Esophagus squamous epithelium (tissue), 5 donors: Measurements from ENCODE around the gene FBXW11. TPM values are rescaled to one million over a fixed set of nuclear protein-coding genes. Genes with fewer than 3 reads are reported as not detected.

Source experiments
- DNase-seq: peaks from one replicate; lab custom pipeline; 2025; lab: John Stamatoyannopoulos, UW
- H3K27ac ChIP-seq, 4 donors: fragments of 200-600 bp; sonication (generic); one replicate each; pipeline ENCODE4 v1.5.1; 2016 to 2019; ENCODE audit warnings: mild to moderate bottlenecking in 1 of 4
- H3K27me3 ChIP-seq, 4 donors: fragments of 200-600 bp; sonication (generic); 1 replicate in 3 of 4; 2 replicates in 1 of 4; pipeline versions ENCODE4 v1.5.1 to v1.6.0; 2017 to 2021; ENCODE audit warnings: antibody characterized with exemption in 1 of 4
- H3K36me3 ChIP-seq, 3 donors: fragments of 200-600 bp; sonication (generic); one replicate each; pipeline ENCODE4 v1.5.1; 2016 to 2019
- H3K4me1 ChIP-seq, 3 donors: fragments of 200-600 bp; sonication (generic); one replicate each; pipeline ENCODE4 v1.5.1; 2017 to 2019
- H3K4me3 ChIP-seq, 4 donors: fragments of 200-600 bp; sonication (generic); 1 replicate in 3 of 4; 2 replicates in 1 of 4; pipeline ENCODE4 v1.5.1; 2016 to 2019; ENCODE audit warnings: mild to moderate bottlenecking in 2 of 4, moderate library complexity in 1 of 4
- H3K9me3 ChIP-seq, 3 donors: fragments of 200-600 bp; sonication (generic); one replicate each; pipeline ENCODE4 v1.5.1; 2016 to 2019
- POLR2A ChIP-seq, 4 donors: fragments of 450-650 bp; IDR thresholded peaks; one replicate each; pipeline ENCODE4 v1.6.1; 2017; ENCODE audit warnings: antibody characterized with exemption in 4 of 4, mild to moderate bottlenecking in 4 of 4, moderate library complexity in 3 of 4
- WGBS, 2 donors: methylation state at CpG; one replicate each; pipeline ENCODE4 v1.1.5; 2018; 5-methylcytosine and 5-hydroxymethylcytosine counted together
- intact Hi-C: fragments of 100-400 bp; cut with DNase I; formaldehyde crosslinking; loops from one replicate; pipeline ENCODE4 v1.15.0; 2022
- total RNA-seq, 4 donors: library from RNA; depleted of rRNA; stranded (reverse); fragments of >200 nt; gene quantifications; one replicate each; pipeline ENCODE4 v1.1.0, GENCODE V29; 2016
- TF ChIP-seq, protein P1 (sequence below), 6 experiments: fragments of 450-650 bp in 4 of 6; fragments of 200-600 bp in 2 of 6; sonication (generic) in 2 of 6; IDR thresholded peaks; one replicate each; pipeline ENCODE4 v1.5.1; 2016 to 2019; ENCODE audit warnings: antibody characterized with exemption in 6 of 6, mild to moderate bottlenecking in 4 of 6, moderate library complexity in 4 of 6
- donor health status: DM: yes; HTN: yes; CAD: no.

The FBXW11 gene
- total RNA-seq, 4 donors from 2014 or later, result 43.5 to 63.2 (median 49.0) TPM

GRCh38 chr5:171906066-171906570, 100.3 kb downstream of the FBXW11 start:
- no peak for DNase-seq
- Histone ChIP-seq H3K4me3 (no peak overlapping the region), H3K9me3 (no peaks in the 10 kb centered on the region), H3K4me1 (peaks cover 0 to 3% (median 0%) of the 10 kb centered on the region in 3 donors), H3K36me3 (peaks cover 0 to 23% (median 4%) of the 10 kb centered on the region in 3 donors), H3K27me3 (no peaks in the 10 kb centered on the region), H3K27ac (no peak overlapping the region)
- 37 to 52% methylated on average over 4 of the region's 4 CpGs for WGBS, 2 donors
- TF ChIP-seq POLR2A (IDR thresholded peaks at IDR 0.05), result no peak
- TF ChIP-seq, protein P1, sequence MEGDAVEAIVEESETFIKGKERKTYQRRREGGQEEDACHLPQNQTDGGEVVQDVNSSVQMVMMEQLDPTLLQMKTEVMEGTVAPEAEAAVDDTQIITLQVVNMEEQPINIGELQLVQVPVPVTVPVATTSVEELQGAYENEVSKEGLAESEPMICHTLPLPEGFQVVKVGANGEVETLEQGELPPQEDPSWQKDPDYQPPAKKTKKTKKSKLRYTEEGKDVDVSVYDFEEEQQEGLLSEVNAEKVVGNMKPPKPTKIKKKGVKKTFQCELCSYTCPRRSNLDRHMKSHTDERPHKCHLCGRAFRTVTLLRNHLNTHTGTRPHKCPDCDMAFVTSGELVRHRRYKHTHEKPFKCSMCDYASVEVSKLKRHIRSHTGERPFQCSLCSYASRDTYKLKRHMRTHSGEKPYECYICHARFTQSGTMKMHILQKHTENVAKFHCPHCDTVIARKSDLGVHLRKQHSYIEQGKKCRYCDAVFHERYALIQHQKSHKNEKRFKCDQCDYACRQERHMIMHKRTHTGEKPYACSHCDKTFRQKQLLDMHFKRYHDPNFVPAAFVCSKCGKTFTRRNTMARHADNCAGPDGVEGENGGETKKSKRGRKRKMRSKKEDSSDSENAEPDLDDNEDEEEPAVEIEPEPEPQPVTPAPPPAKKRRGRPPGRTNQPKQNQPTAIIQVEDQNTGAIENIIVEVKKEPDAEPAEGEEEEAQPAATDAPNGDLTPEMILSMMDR (IDR thresholded peaks at IDR 0.05), result no peak
- intact Hi-C loops, result loop anchor here (5.0 kb wide), 1 partner anchor 484 kb away; no protein-coding TSS in a partner anchor

- intact Hi-C loops, result loop anchor here (5.0 kb wide), 1 partner anchor 483 kb away; no protein-coding TSS in a partner anchor
- TF ChIP-seq, protein P1 (IDR thresholded peaks at IDR 0.05), result no peak
- no peak for TF ChIP-seq POLR2A (IDR thresholded peaks at IDR 0.05)
- no peaks in the 10 kb centered on the region for H3K9me3 ChIP-seq
- no peak overlapping the region for H3K27ac ChIP-seq
- no peak for DNase-seq
- H3K4me1 ChIP-seq, result peaks cover 0 to 3% (median 0%) of the 10 kb centered on the region in 3 donors
- peaks cover 0 to 16% (median 0%) of the 10 kb centered on the region in 3 donors for H3K36me3 ChIP-seq
- H3K27me3 ChIP-seq, result no peaks in the 10 kb centered on the region
- H3K4me3 ChIP-seq, result no peak overlapping the region
Measured at GRCh38 chr5:171904886-171905285, 101.6 kb downstream of the FBXW11 start.

- no peaks in the 10 kb centered on the region for H3K9me3 ChIP-seq
- H3K4me1 ChIP-seq, result peaks cover 0 to 3% (median 0%) of the 10 kb centered on the region in 3 donors
- peaks cover 0 to 25% (median 0%) of the 10 kb centered on the region in 3 donors for H3K36me3 ChIP-seq
- H3K27ac ChIP-seq, result no peak overlapping the region
- intact Hi-C loops, result no loop called here
- TF ChIP-seq, protein P1 (IDR thresholded peaks at IDR 0.05), result no peak
- TF ChIP-seq POLR2A (IDR thresholded peaks at IDR 0.05), result no peak
- H3K27me3 ChIP-seq, result no peaks in the 10 kb centered on the region
- H3K4me3 ChIP-seq, result no peak overlapping the region
- WGBS, 2 donors, result 93 to 96% methylated on average over 7 of the region's 7 CpGs
- no peak for DNase-seq
Measured at GRCh38 chr5:171901764-171902163, 104.7 kb downstream of the FBXW11 start.

DNA sequence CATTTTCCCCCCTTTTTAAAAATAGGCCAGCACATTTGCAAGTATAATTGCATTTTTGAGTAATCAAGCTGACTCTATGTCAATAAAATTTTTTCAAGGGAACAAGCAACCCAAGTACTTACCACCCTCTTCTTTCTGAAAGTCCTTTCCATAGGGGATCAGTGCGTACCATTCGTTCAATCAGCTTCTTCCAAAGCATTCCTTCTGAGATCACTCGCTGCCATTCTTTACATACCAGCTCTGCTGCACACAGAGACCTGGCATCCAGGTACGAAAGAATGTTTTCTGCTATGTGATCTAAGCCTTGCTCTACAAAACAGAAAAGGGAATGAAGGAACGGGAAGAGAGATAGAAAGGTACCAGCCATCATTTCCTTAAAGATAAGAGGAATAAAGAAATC, 106.6 kb downstream of the FBXW11 start:
- TF ChIP-seq, protein P1 (IDR thresholded peaks at IDR 0.05), result no peak
- TF ChIP-seq POLR2A (IDR thresholded peaks at IDR 0.05), result no peak
- Histone ChIP-seq H3K36me3 (peaks cover 0 to 40% (median 0%) of the 10 kb centered on the region in 3 donors), H3K4me1 (no peaks in the 10 kb centered on the region), H3K4me3 (no peak overlapping the region), H3K27me3 (no peaks in the 10 kb centered on the region), H3K27ac (no peak overlapping the region), H3K9me3 (no peaks in the 10 kb centered on the region)
- intact Hi-C loops, result no loop called here
- no peak for DNase-seq
- 96% methylated on average over 5 of the region's 5 CpGs for WGBS, 2 donors

DNA sequence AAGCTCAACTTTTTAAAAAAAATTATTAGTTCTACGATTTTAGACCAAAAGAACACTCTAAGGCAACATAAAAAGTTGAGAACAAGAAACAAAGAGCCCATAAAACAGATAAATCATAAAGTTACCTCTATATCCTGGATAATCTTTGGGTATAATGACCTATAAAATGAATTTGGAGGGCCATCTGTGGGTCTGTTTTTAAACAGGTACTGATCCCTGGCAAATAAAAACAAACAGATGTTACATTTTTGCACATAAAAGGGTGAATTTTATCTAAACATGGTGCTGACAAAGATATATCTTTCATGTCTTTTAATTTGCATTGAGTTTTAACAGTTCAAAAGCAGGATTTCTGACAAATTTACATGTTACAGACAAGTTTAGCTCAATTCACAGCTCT, 107.6 kb downstream of the FBXW11 start:
- H3K4me3 ChIP-seq, result no peak overlapping the region
- H3K4me1 ChIP-seq, result no peaks in the 10 kb centered on the region
- no peak for DNase-seq
- intact Hi-C loops, result no loop called here
- H3K27me3 ChIP-seq, result no peaks in the 10 kb centered on the region
- peaks cover 0 to 45% (median 0%) of the 10 kb centered on the region in 3 donors for H3K36me3 ChIP-seq
- TF ChIP-seq, protein P1 (IDR thresholded peaks at IDR 0.05), result no peak
- TF ChIP-seq POLR2A (IDR thresholded peaks at IDR 0.05), result no peak
- no peaks in the 10 kb centered on the region for H3K9me3 ChIP-seq
- 59 to 65% methylated on average over 1 of the region's 1 CpG for WGBS, 2 donors
- H3K27ac ChIP-seq, result no peak overlapping the region
